Astrocyte (in vitro differentiated cells and primary cell): ENCODE measurements around the gene GPC5. TPM values are rescaled to one million over a fixed set of nuclear protein-coding genes. Genes with fewer than 3 reads are reported as not detected.

Source experiments
- DNase-seq: peaks from one replicate; pipeline ENCODE4 v3.0.0-alpha.2; 2010; ENCODE audit warnings: low read depth
- FAIRE-seq: peaks from 2 replicates; lab custom pipeline; 2011; peaks lifted over from hg19 to GRCh38; lab: Jason Lieb, UNC
- H2AFZ ChIP-seq: 2 replicates; pipeline ENCODE4 v1.6.0; 2012; ENCODE audit warnings: low read depth, low read length, inconsistent platforms
- H3K27ac ChIP-seq: 2 replicates; pipeline ENCODE4 v1.5.1; 2011; ENCODE audit warnings: low read depth, low read length, inconsistent platforms
- H3K27me3 ChIP-seq: 2 replicates; pipeline ENCODE4 v1.6.0; 2011; ENCODE audit warnings: low read length, inconsistent platforms; ENCODE audit not compliant: insufficient read depth
- H3K36me3 ChIP-seq: 2 replicates; pipeline ENCODE4 v1.5.1; 2011; ENCODE audit warnings: low read length, inconsistent platforms; ENCODE audit not compliant: insufficient read depth
- H3K4me1 ChIP-seq: 2 replicates; pipeline ENCODE4 v1.5.1; 2011; ENCODE audit warnings: low read length, inconsistent platforms; ENCODE audit not compliant: insufficient read depth
- H3K4me2 ChIP-seq: 2 replicates; pipeline ENCODE4 v1.6.0; 2012; ENCODE audit warnings: low read length, inconsistent platforms
- H3K4me3 ChIP-seq: 2 replicates; pipeline ENCODE4 v1.5.1; 2011; ENCODE audit warnings: low read depth, mild to moderate bottlenecking, low read length, inconsistent platforms; ENCODE audit not compliant: insufficient read depth
- H3K79me2 ChIP-seq: 2 replicates; pipeline ENCODE4 v1.6.0; 2012; ENCODE audit warnings: mild to moderate bottlenecking, low read length, inconsistent platforms; ENCODE audit not compliant: insufficient read depth
- H3K9ac ChIP-seq: 2 replicates; pipeline ENCODE4 v1.6.0; 2012; ENCODE audit warnings: mild to moderate bottlenecking, low read length, inconsistent platforms
- H3K9me3 ChIP-seq: 2 replicates; pipeline ENCODE4 v1.5.1; 2012; ENCODE audit warnings: low read depth, mild to moderate bottlenecking, low read length, inconsistent platforms; ENCODE audit not compliant: insufficient read depth
- H4K20me1 ChIP-seq: 2 replicates; pipeline ENCODE4 v1.6.0; 2012; ENCODE audit warnings: low read length, inconsistent platforms; ENCODE audit not compliant: insufficient read depth
- H3K27ac Mint-ChIP-seq: one replicate; pipeline ENCODE4 v1.8.0; 2021; ENCODE audit warnings: mild to moderate bottlenecking, mixed read lengths; ENCODE audit not compliant: unreplicated experiment
- H3K27me3 Mint-ChIP-seq: one replicate; pipeline ENCODE4 v1.8.0; 2021; ENCODE audit warnings: low read depth, mixed read lengths; ENCODE audit not compliant: unreplicated experiment
- H3K36me3 Mint-ChIP-seq: one replicate; pipeline ENCODE4 v1.8.0; 2021; ENCODE audit warnings: low read depth, mixed read lengths; ENCODE audit not compliant: unreplicated experiment
- H3K4me1 Mint-ChIP-seq: one replicate; pipeline ENCODE4 v1.8.0; 2021; ENCODE audit warnings: low read depth, mixed read lengths; ENCODE audit not compliant: unreplicated experiment
- H3K4me3 Mint-ChIP-seq: one replicate; pipeline ENCODE4 v1.8.0; 2021; ENCODE audit warnings: mild to moderate bottlenecking, moderate library complexity, mixed read lengths; ENCODE audit not compliant: unreplicated experiment
- H3K9me3 Mint-ChIP-seq: one replicate; pipeline ENCODE4 v1.8.0; 2021; ENCODE audit warnings: mild to moderate bottlenecking, mixed read lengths; ENCODE audit not compliant: unreplicated experiment
- EZH2 ChIP-seq: IDR thresholded peaks from 2 replicates; pipeline ENCODE4 v1.6.1; 2012; ENCODE audit warnings: mild to moderate bottlenecking, low read length, inconsistent platforms; ENCODE audit not compliant: insufficient read depth
- total RNA-seq: library from RNA; stranded (reverse); gene quantifications from 2 replicates; pipeline ENCODE4 v1.2.1, GENCODE V29; 2021
- TF ChIP-seq, protein P1 (sequence below): IDR thresholded peaks from 2 replicates; pipeline ENCODE4 v1.5.1; 2011; ENCODE audit warnings: low read depth, mild to moderate bottlenecking, inconsistent platforms, low read length, moderate library complexity; ENCODE audit not compliant: insufficient read depth

Gene GPC5
- total RNA-seq, 1 donor from 2014 or later: 1.1 TPM

- no peak for TF ChIP-seq EZH2
- TF ChIP-seq, protein P1, sequence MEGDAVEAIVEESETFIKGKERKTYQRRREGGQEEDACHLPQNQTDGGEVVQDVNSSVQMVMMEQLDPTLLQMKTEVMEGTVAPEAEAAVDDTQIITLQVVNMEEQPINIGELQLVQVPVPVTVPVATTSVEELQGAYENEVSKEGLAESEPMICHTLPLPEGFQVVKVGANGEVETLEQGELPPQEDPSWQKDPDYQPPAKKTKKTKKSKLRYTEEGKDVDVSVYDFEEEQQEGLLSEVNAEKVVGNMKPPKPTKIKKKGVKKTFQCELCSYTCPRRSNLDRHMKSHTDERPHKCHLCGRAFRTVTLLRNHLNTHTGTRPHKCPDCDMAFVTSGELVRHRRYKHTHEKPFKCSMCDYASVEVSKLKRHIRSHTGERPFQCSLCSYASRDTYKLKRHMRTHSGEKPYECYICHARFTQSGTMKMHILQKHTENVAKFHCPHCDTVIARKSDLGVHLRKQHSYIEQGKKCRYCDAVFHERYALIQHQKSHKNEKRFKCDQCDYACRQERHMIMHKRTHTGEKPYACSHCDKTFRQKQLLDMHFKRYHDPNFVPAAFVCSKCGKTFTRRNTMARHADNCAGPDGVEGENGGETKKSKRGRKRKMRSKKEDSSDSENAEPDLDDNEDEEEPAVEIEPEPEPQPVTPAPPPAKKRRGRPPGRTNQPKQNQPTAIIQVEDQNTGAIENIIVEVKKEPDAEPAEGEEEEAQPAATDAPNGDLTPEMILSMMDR: no peak
- H3K27ac Mint-ChIP-seq: no peak overlapping the region
- no peaks in the 10 kb centered on the region for H3K4me1 Mint-ChIP-seq
- FAIRE-seq (no peak), DNase-seq (no peak)
- Histone ChIP-seq H3K36me3 (no peaks in the 10 kb centered on the region), H3K9me3 (no peaks in the 10 kb centered on the region), H3K27me3 (no peaks in the 10 kb centered on the region), H3K79me2 (no peaks in the 10 kb centered on the region), H3K27ac (no peak overlapping the region), H3K4me1 (no peaks in the 10 kb centered on the region), H4K20me1 (no peaks in the 10 kb centered on the region), H3K4me2 (no peak overlapping the region), H3K4me3 (no peak overlapping the region), H3K9ac (no peak overlapping the region), H2AFZ (no peak overlapping the region)
- no peaks in the 10 kb centered on the region for H3K27me3 Mint-ChIP-seq
- H3K9me3 Mint-ChIP-seq: no peaks in the 10 kb centered on the region
- H3K4me3 Mint-ChIP-seq: no peak overlapping the region
- no peaks in the 10 kb centered on the region for H3K36me3 Mint-ChIP-seq
These were observed 580.1 kb downstream of the GPC5 start for GRCh38 chr13:91978571-91978970.

DNA sequence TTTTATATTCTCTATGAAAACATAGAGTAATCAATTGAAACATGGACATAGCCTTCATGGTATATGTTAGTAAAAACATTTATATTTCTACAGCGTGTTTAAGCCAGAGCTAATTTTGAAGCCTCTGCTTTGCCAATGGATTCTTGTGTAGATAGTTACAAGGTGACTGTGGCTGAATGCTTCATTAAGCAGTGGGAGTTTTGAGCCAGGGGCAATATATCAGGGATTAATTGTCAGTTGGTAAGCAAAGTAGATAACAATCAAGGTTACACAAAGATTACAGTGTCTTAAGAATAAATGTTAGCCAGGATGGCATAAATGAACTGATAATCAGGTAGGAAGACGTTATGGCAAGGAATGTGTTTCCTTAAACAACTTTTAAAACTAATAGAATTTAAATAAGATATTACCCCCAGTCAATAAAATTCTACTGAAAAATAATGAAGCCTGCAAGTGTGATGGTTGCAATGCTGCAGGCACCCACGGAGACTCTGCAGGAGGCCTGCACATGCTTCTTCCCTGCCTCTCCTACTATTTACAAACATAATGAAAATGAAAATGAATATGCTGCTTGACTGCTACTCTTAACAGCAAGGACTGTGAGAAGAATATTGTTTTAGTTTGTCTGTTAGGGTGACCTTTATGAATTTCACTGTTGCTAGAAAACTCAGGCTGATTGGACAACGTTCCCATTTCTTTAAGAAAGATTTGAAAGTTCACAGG lies 588.5 kb downstream of the GPC5 start:
- Mint-ChIP-seq H3K36me3 (no peaks in the 10 kb centered on the region), H3K27me3 (no peaks in the 10 kb centered on the region), H3K27ac (no peak overlapping the region), H3K4me1 (no peaks in the 10 kb centered on the region), H3K4me3 (no peak overlapping the region), H3K9me3 (no peaks in the 10 kb centered on the region)
- no peaks in the 10 kb centered on the region for H3K9me3 ChIP-seq
- no peak overlapping the region for H3K4me2 ChIP-seq
- no peaks in the 10 kb centered on the region for H3K36me3 ChIP-seq
- no peaks in the 10 kb centered on the region for H3K27me3 ChIP-seq
- DNase-seq (no peak), FAIRE-seq (no peak)
- no peaks in the 10 kb centered on the region for H4K20me1 ChIP-seq
- no peaks in the 10 kb centered on the region for H3K4me1 ChIP-seq
- TF ChIP-seq, protein P1: no peak
- no peak for TF ChIP-seq EZH2
- H3K27ac ChIP-seq: no peak overlapping the region
- H3K79me2 ChIP-seq: no peaks in the 10 kb centered on the region
- H2AFZ ChIP-seq: no peak overlapping the region
- no peak overlapping the region for H3K4me3 ChIP-seq
- H3K9ac ChIP-seq: no peak overlapping the region

GRCh38 chr13:91988331-91988730 lies 589.9 kb downstream of the GPC5 start:
- Histone ChIP-seq H3K4me2 (no peak overlapping the region), H2AFZ (no peak overlapping the region), H3K27ac (no peak overlapping the region), H4K20me1 (no peaks in the 10 kb centered on the region), H3K4me3 (no peak overlapping the region), H3K9ac (no peak overlapping the region), H3K79me2 (no peaks in the 10 kb centered on the region), H3K9me3 (no peaks in the 10 kb centered on the region), H3K36me3 (no peaks in the 10 kb centered on the region), H3K27me3 (no peaks in the 10 kb centered on the region), H3K4me1 (no peaks in the 10 kb centered on the region)
- no peaks in the 10 kb centered on the region for H3K27me3 Mint-ChIP-seq
- no peak overlapping the region for H3K4me3 Mint-ChIP-seq
- FAIRE-seq: no peak
- H3K4me1 Mint-ChIP-seq: no peaks in the 10 kb centered on the region
- H3K27ac Mint-ChIP-seq: no peak overlapping the region
- no peak for DNase-seq
- no peaks in the 10 kb centered on the region for H3K36me3 Mint-ChIP-seq
- no peak for TF ChIP-seq EZH2
- TF ChIP-seq, protein P1: no peak
- no peaks in the 10 kb centered on the region for H3K9me3 Mint-ChIP-seq
